OCI-LY7 (cell line): ENCODE measurements around the gene LILRA5.

Source experiments
- EZH2phosphoT487 ChIP-seq: fragments of 200-600 bp; sonication (generic); IDR thresholded peaks from 2 replicates; pipeline ENCODE4 v1.6.1; 2018; ENCODE audit warnings: low read depth, borderline replicate concordance, mild to moderate bottlenecking, mixed run types, antibody characterized with exemption, low read length, moderate library complexity, mixed read lengths
- TF ChIP-seq, protein P1 (sequence below): fragments of 200-600 bp; sonication (generic); conservative IDR thresholded peaks from 2 replicates; pipeline ENCODE4 v1.5.1; 2014; ENCODE audit warnings: mild to moderate bottlenecking, antibody characterized with exemption, low read length, moderate library complexity, mixed read lengths

DNA sequence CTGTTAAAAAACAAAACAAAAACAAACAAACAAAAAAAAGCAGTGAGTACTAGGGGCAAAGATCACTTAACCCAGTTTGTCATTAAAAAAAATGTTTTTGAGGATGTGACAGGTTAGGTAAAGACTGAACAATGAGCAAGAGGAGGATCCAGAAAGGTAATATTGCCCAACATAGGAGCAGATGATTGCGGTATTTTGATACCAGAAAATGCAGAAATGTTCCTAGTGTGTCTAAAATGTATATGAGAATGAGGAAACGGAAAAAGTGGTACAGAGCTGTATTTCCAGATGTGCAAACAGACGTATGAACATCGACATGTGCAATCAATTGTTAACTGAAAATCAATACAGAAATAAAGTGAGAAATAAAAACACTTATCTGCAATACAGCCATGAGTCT is 30.9 kb upstream of the LILRA5 start:
- TF ChIP-seq EZH2phosphoT487 = no peak
- TF ChIP-seq, protein P1, sequence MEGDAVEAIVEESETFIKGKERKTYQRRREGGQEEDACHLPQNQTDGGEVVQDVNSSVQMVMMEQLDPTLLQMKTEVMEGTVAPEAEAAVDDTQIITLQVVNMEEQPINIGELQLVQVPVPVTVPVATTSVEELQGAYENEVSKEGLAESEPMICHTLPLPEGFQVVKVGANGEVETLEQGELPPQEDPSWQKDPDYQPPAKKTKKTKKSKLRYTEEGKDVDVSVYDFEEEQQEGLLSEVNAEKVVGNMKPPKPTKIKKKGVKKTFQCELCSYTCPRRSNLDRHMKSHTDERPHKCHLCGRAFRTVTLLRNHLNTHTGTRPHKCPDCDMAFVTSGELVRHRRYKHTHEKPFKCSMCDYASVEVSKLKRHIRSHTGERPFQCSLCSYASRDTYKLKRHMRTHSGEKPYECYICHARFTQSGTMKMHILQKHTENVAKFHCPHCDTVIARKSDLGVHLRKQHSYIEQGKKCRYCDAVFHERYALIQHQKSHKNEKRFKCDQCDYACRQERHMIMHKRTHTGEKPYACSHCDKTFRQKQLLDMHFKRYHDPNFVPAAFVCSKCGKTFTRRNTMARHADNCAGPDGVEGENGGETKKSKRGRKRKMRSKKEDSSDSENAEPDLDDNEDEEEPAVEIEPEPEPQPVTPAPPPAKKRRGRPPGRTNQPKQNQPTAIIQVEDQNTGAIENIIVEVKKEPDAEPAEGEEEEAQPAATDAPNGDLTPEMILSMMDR = no peak
